Stimulated activated CD4-positive, alpha-beta T cell treated with anti-CD3 and anti-CD28 coated beads, Interleukin-2, amount 100 ng/mL, for 48 hours (primary cell): Measurements from ENCODE around the gene JAK3.
A peak's percentile ranks its signal among the peaks of the same experiment; 100 is the strongest.

ENCODE experiments used
- DNase-seq, 2 donors: peaks; one replicate each; pipeline ENCODE4 v3.0.0-alpha.2; 2020

The JAK3 gene

GRCh38 chr19:17775991-17776803 lies 71.6 kb downstream of the JAK3 start:
- no peak for DNase-seq

GRCh38 chr19:17775245-17775927 lies 72.4 kb downstream of the JAK3 start:
- DNase-seq, result peak; percentile 38 to 43
